ENCODE data around the gene POLR1D.

Gene POLR1D

DNA sequence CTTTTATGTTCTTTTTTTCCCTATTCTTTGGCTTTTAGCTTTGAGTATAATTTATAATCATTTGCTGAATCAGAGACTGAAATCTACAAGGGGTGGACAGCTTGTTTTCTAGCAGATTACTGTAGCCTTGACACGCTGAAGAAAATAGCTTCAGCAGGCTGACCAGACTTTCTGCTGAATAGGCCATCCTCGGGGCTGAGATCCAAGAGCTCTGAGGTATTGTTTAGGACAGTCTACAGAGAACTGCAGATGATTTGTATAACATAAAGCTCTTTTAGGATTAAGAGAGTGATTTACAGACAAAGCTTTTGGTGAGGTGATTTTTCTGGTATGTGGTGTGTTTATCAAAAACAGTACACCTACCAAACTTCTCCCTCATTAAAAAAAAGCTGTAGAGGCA is 16.8 kb downstream of the POLR1D start:
- no peak for DNase-seq (ENCODE audit: low read depth in 2 of 2)

GRCh38 chr13:27639186-27639585 is 17.5 kb downstream of the POLR1D start:
- no peak for DNase-seq (ENCODE audit: low read depth in 2 of 2)

GRCh38 chr13:27641711-27642502 is 20.2 kb downstream of the POLR1D start:
- no peak for DNase-seq (ENCODE audit: low read depth in 2 of 2)

DNA sequence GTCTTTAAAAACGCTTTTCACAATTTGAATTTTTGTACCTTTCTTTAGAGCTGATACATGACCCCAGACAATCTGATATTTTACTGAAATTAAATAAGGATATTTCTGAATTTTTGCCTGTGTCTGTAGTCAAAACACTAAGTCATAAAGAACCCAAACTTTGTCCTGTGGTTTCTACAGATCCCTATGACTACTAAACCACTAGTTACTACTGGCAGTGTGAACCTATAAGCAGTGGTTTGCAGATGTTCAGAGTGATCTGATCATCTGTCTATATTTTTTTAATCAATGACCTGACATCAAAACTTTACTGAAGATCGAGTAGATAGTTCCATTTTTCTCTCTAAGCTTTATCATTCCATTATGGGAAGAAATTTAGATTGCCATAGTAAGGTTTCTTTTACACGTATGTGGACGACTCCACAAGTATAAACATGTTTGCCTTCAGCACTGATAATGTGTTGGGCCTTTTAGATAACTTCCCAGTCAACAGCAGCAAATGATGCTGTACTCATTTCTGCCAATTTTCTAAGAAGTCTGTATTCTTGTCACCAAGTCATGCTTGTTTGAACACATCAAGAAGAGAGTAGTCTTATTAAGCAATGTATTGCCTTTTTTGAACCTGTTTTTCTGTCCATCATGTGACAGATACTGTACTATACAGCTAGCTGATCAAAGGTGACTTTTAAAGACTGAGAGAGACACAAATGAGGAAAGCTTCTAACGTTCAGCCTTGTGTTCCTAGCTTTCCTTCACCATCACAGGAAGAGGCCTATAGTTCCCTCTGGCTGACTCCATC is 21.8 kb downstream of the POLR1D start:
- no peak for DNase-seq (ENCODE audit: low read depth in 2 of 2)

GRCh38 chr13:27644302-27644701 is 22.6 kb downstream of the POLR1D start:
- peak; percentile 77 to 84 for DNase-seq (ENCODE audit: low read depth in 2 of 2)

DNA sequence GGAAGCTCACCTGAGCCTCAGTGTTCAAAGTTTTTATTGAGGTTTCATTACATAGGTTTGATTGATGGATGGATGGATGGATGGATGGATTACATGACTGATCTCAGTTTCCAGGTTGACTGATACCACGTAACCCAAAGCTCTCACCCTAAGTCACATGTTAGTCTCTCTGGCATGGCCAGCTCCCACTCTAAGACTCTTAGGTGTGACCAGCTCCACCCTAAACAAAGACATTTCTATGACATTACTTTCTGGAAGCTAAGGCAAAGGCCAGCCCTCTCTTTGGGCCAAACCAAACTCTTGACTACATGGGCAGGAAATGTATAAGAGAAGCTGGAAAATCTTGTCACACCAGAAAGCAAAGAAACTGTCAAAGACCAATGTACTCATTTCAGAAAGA is 28.6 kb downstream of the POLR1D start:
- DNase-seq (ENCODE audit: low read depth in 2 of 2), result no peak

- DNase-seq (ENCODE audit: low read depth in 2 of 2), result no peak
Measured at GRCh38 chr13:27654059-27654458, 32.4 kb downstream of the POLR1D start.

DNA sequence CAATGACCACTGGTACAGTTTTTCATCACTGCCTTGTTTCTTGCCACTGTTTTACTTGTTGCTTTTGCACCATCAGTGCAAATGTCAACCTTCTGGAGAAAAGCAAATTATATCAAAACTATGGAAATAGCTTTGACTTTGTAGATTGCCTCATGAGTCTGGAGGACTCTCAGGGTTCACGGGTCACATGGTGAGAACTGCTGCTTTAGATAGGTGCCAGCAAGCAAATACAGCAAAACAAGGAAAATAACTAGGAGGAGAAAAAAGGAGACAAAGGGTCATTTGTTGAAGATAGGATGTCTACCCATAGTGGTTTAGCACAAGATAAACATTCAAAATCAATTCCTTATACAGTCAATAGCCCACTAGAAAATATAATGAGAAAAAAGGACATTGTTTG is 33.1 kb downstream of the POLR1D start:
- no peak for DNase-seq (ENCODE audit: low read depth in 2 of 2)

DNA sequence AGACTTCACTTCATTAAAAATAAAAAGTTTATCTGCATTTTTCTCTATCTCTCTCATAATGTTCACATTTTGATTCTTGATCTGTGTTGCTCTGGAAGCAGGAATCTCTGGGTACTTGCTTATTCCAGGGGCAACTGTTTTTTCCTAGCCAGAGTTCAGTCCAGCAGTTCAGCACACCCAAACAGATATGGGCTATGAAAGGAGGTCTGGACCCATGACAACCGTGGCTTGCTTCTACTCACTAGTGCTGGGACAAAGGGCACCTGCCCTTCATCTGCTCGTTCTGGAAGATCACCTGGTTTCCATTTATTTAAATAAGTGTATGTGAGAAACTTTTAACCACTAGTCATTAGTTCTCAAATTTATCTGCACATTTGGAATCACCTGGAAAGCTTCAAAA is 36.0 kb downstream of the POLR1D start:
- no peak for DNase-seq (ENCODE audit: low read depth in 2 of 2)

DNA sequence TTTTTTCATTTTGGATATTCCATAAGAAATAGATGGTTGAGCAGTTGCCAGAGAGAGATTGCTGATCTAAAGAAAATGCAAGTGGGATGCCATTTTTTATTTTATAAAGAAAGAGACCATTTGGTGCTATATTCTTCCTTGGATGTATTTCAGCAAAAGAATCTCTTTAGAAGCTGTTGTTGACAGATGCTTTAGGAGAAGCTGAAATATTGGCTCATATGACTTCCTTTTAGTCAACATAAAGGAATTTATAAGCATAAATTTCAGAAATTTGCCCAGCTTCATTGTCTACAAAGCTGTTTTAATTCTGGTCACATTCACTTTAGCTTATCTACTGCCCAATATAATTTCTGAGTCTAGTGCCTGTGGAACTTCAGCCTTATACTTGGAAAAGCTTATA is 36.9 kb downstream of the POLR1D start:
- DNase-seq (ENCODE audit: low read depth in 2 of 2), result peak; percentile 46 to 51

DNA sequence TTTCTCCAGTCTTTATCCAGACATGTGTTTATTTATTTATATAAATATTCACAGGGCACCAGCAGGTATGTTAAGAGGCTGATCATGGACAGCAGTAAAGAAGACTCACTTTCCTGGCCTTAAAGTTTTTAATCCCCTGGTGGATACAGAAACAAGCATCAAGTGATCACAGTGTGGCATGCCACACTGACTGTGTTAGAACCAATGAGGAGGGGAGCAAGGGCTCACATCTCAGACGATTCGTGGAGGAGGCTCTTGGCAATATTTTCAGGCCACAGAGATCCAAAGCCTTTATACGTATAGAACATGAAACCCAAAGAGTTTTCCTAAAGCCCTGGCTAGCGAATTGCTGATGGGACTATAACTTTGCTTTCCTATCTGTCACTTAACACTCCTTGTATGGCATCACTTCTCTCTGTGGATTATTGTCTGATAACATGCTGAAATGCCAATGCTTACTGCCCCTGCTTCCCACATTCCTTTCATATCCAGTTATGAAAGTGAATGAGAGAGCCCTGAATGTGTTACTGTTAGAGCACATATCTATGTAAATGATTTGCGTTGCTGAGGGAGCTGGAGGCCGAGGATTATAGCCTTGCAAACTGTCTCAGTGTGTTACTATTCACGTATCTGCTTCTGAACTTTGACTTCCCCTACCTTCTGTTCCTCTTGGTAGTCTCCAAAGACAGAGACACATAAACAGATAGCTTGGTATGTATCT is 37.6 kb downstream of the POLR1D start:
- no peak for DNase-seq (ENCODE audit: low read depth in 2 of 2)

DNA sequence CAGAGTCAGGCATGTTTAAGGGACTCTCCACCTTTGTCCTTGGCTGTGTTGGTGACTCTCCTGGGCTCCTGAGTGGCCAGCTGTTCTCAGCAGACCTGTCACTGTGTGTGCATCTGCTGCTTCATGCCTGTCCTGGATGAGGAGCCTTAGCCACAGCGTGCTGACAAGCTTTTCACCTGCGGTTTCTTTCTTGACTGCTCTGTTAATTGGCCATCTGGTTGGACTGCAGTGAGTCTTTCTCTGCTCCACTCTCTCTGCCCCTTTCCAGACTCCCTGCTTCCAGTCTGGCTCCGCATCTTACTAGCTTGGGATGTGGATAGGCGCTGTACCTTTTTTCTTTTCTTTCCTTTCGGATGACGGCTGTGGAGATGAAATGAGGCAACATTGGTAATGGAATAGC is 38.8 kb downstream of the POLR1D start:
- no peak for DNase-seq (ENCODE audit: low read depth in 2 of 2)

- no peak for DNase-seq (ENCODE audit: low read depth in 2 of 2)
Measured at GRCh38 chr13:27661017-27661416, 39.3 kb downstream of the POLR1D start.

DNA sequence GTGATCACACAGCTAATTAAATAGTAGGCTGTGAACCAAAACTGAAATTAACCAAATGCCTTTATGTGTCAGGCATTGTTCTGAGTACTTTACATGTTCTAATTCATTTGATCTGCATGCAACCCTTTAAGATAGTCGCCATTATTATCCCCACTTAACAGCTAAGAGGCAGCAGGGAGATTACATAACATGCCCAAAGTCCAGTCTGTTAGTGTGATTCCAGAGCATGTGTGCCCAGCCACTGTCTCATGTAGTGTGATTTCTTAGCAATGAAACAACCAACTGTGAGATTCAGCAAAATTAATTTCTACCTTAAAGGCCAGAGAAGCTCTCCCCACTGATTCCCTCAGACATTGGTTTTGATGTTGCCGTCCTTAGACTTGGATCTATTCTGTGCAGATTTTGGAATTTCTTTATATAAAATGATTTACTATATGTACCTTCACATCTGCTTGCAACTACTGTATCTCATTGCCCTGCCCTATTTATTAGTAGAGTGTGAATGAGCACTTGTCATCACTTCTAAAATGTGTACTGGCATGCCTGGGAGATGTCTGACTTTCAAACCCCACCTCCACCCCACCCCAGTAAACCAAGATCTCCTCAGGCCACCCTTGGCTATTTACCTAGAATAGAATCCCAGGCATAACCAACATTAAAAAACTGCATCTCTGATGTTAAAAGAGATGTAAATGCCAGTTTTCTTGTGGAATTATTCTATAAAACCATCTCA is 41.2 kb downstream of the POLR1D start:
- no peak for DNase-seq (ENCODE audit: low read depth in 2 of 2)

GRCh38 chr13:27663947-27664346 is 42.3 kb downstream of the POLR1D start:
- DNase-seq (ENCODE audit: low read depth in 2 of 2), result no peak

- no peak for DNase-seq (ENCODE audit: low read depth in 2 of 2)
Measured at GRCh38 chr13:27665333-27665732, 43.6 kb downstream of the POLR1D start.

- DNase-seq (ENCODE audit: low read depth in 2 of 2), result no peak
Measured at GRCh38 chr13:27665761-27666160, 44.1 kb downstream of the POLR1D start.

- DNase-seq (ENCODE audit: low read depth in 2 of 2), result no peak
Measured at GRCh38 chr13:27666951-27667350, 45.3 kb downstream of the POLR1D start.

DNA sequence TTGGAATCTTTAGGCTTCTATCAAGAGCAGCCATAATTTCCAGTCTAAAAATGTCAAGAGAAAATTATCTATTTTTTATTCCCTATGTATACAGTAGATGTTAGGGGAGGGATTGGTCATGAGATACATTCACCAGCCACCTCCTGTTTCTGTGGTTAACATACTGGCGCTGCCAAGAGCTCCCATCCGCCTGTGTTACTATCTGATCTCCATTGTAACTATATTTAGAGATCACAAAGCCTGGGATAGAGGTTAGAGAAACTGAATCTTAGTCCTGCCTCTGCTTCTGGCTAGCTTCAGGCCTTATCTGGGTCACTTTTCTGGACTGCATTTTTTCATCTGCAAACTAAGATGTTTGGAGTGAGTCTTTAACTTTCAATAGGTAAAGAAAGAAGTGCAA is 46.3 kb downstream of the POLR1D start:
- no peak for DNase-seq (ENCODE audit: low read depth in 2 of 2)

DNA sequence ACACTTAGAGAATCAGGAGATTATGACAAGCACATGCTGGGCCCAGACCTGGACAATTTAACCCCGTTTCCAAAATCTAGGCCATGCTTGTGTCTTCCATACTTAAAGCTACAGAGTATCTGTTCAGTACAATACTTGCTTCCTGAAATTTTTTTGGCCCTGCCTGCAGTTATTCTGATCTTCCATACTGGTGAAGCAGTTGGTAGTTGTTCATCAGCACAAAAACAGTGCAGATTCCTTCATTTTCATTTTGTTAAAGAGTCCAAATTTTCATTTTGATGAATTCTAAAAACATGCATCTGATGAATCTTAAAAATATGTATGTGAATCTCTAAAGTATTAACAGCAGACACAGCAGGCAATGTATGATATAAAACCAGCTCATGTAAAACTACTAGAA is 49.2 kb downstream of the POLR1D start:
- DNase-seq (ENCODE audit: low read depth in 2 of 2), result no peak

DNA sequence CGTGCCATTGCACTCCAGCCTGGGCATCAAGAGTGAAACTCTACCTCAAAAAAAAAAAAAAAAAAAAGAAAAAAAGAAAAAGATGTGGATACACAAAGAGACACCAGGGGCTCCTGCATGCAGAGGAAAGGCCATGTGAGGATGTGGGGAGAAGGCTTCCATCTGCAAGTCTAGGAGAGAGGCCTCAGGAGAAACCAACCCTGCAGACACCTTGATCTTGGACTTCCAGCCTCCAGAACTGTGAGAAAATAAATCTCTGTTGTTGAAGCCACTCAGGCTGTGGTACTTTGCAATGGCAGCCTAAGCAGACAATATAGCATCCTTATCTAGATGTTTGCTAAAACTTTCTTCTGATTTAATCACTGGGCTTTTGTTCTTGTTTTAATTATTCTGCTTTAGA is 50.3 kb downstream of the POLR1D start:
- DNase-seq (ENCODE audit: low read depth in 2 of 2), result no peak
